Endothelial cell of umbilical vein (primary cell): ENCODE results near the gene APBB2. TPM values are rescaled to one million over a fixed set of nuclear protein-coding genes. Genes with fewer than 3 reads are reported as not detected.

ENCODE experiments used
- BruUV-seq: library from RNA; stranded (reverse); fragments of 400-500 nt; replicated peaks from 2 replicates; lab custom pipeline; 2021; lab: Mats Ljungman, UMichigan
- CTCF ChIA-PET: fragments of 300-600, 350-600 bp; sonication (Branson Sonifier 250); formaldehyde crosslinking; loops from one replicate; lab custom pipeline; 2021; ENCODE audit warnings: antibody characterized with exemption, inconsistent platforms; lab: Charles Lee
- POLR2A ChIA-PET: fragments of 300-600, 350-600 bp; sonication (Branson Sonifier 250); formaldehyde crosslinking; loops from one replicate; lab custom pipeline; 2021; ENCODE audit warnings: antibody characterized with exemption, inconsistent platforms; lab: Charles Lee
- DNase-seq: peaks from one replicate; pipeline ENCODE4 v3.0.0-alpha.2; 2011; ENCODE audit warnings: low read depth, low spot score
- FAIRE-seq: peaks from 2 replicates; lab custom pipeline; 2011; peaks lifted over from hg19 to GRCh38; lab: Jason Lieb, UNC
- H2AFZ ChIP-seq: 2 replicates; pipeline ENCODE4 v1.6.0; 2012; ENCODE audit warnings: low read depth, low read length, control low read depth, inconsistent platforms
- H3K27ac ChIP-seq: 2 replicates; pipeline ENCODE4 v1.5.1; 2011; ENCODE audit warnings: low read depth, mild to moderate bottlenecking, control low read depth, low read length, moderate library complexity; ENCODE audit not compliant: insufficient read depth
- H3K27me3 ChIP-seq, 2 experiments: 2 replicates each; pipeline versions ENCODE4 v1.6.0 to v1.6.1; 2011; ENCODE audit warnings: low read length in 2 of 2, mixed read lengths in 1 of 2; ENCODE audit not compliant: control insufficient read depth in 2 of 2, insufficient read depth in 2 of 2
- H3K36me3 ChIP-seq, 2 experiments: 2 replicates in 1 of 2; 3 replicates in 1 of 2; pipeline ENCODE4 v1.5.1; 2011; ENCODE audit warnings: low read length in 2 of 2, mild to moderate bottlenecking in 1 of 2, moderate library complexity in 1 of 2; ENCODE audit not compliant: control insufficient read depth in 2 of 2, insufficient read depth in 2 of 2; ENCODE audit errors: extremely low read depth in 1 of 2
- H3K4me1 ChIP-seq: 3 replicates; pipeline ENCODE4 v1.5.1; 2011; ENCODE audit warnings: mild to moderate bottlenecking, low read length; ENCODE audit not compliant: control insufficient read depth, insufficient read depth; ENCODE audit errors: extremely low read depth
- H3K4me2 ChIP-seq: 2 replicates; pipeline ENCODE4 v1.6.1; 2011; ENCODE audit warnings: low read length, control low read depth, mixed read lengths; ENCODE audit not compliant: insufficient read depth
- H3K4me3 ChIP-seq, 3 experiments: fragments of 200-600 bp in 1 of 3; sonication (generic), shearing (Covaris generic) in 1 of 3; replicated peaks in 1 of 3; 2 replicates each; pipeline ENCODE4 v1.5.1; 2011 to 2016; ENCODE audit warnings: control low read depth in 3 of 3, low read length in 3 of 3, mild to moderate bottlenecking in 2 of 3, inconsistent platforms in 1 of 3, low read depth in 1 of 3, moderate library complexity in 1 of 3; ENCODE audit not compliant: insufficient read depth in 1 of 3
- H3K79me2 ChIP-seq: 2 replicates; pipeline ENCODE4 v1.6.0; 2012; ENCODE audit warnings: low read length, inconsistent platforms; ENCODE audit not compliant: control insufficient read depth, insufficient read depth
- H3K9ac ChIP-seq: replicated peaks from 2 replicates; pipeline ENCODE3; 2011; ENCODE audit warnings: low read length, control low read depth; ENCODE audit not compliant: insufficient read depth; ENCODE audit errors: extremely low read depth
- H3K9me1 ChIP-seq: replicated peaks from 3 replicates; pipeline ENCODE4 v1.6.0; 2011; ENCODE audit warnings: mild to moderate bottlenecking, low read length; ENCODE audit not compliant: control insufficient read depth, insufficient read depth; ENCODE audit errors: extremely low read depth
- H3K9me3 ChIP-seq: replicated peaks from 2 replicates; pipeline ENCODE4 v1.5.1; 2012; ENCODE audit warnings: low read length, inconsistent platforms; ENCODE audit not compliant: control insufficient read depth, insufficient read depth
- H4K20me1 ChIP-seq: replicated peaks from 2 replicates; pipeline ENCODE3; 2011; ENCODE audit warnings: mild to moderate bottlenecking, low read length; ENCODE audit not compliant: control insufficient read depth, insufficient read depth; ENCODE audit errors: extremely low read depth
- CTCF ChIP-seq, 2 donors: IDR thresholded peaks; 1 replicate in 1 of 2; 2 replicates in 1 of 2; pipeline ENCODE4 v1.5.1; 2011; ENCODE audit warnings: low read length in 2 of 2, mild to moderate bottlenecking in 2 of 2, moderate library complexity in 2 of 2, control low read depth in 1 of 2, inconsistent platforms in 1 of 2, low read depth in 1 of 2; ENCODE audit not compliant: insufficient read depth in 1 of 2; ENCODE audit errors: extremely low read depth in 1 of 2
- EZH2 ChIP-seq: IDR thresholded peaks from 2 replicates; pipeline ENCODE4 v1.6.1; 2012; ENCODE audit warnings: borderline replicate concordance, low read depth, mild to moderate bottlenecking, moderate library complexity, low read length, inconsistent platforms; ENCODE audit not compliant: severe bottlenecking
- FOS ChIP-seq: IDR thresholded peaks from 2 replicates; pipeline ENCODE4 v1.6.1; 2011; ENCODE audit warnings: mild to moderate bottlenecking, low read length, moderate library complexity, borderline replicate concordance; ENCODE audit not compliant: insufficient read depth
- GATA2 ChIP-seq: IDR thresholded peaks from 2 replicates; pipeline ENCODE4 v1.7.0; 2011; ENCODE audit warnings: low read depth, mild to moderate bottlenecking, moderate library complexity, mixed read lengths, low read length; ENCODE audit not compliant: insufficient read length, insufficient read depth
- JUN ChIP-seq: IDR thresholded peaks from 2 replicates; pipeline ENCODE4 v1.6.1; 2011; ENCODE audit warnings: borderline replicate concordance, low read depth; ENCODE audit not compliant: insufficient read length, insufficient read depth
- MYC ChIP-seq: IDR thresholded peaks from one replicate; pipeline ENCODE4 v1.6.1; 2011; ENCODE audit warnings: mild to moderate bottlenecking, low read depth, low read length
- POLR2A ChIP-seq: IDR thresholded peaks from 2 replicates; pipeline ENCODE4 v1.6.1; 2012; ENCODE audit warnings: low read depth, mild to moderate bottlenecking, control low read depth, low read length
- POLR2AphosphoS5 ChIP-seq: IDR thresholded peaks from 2 replicates; pipeline ENCODE4 v1.6.1; 2012; ENCODE audit warnings: low read depth, mild to moderate bottlenecking, control low read depth, low read length, moderate library complexity; ENCODE audit not compliant: insufficient read depth
- dilution Hi-C: fragments of 300-500 bp; cut with MboI; formaldehyde crosslinking; loops from one replicate; pipeline ENCODE4 v1.15.0; 2019; ENCODE audit warnings: low sequenced_read_pairs; ENCODE audit not compliant: extremely low pct_ligation_motif_present
- intact Hi-C: fragments of 100-400 bp; cut with micrococcal nuclease; formaldehyde crosslinking; loops from one replicate; pipeline ENCODE4 v1.10.0; 2022
- polyA plus RNA-seq, 4 experiments: library from polyadenylated mRNA; depleted of rRNA in 3 of 4; stranded (reverse) in 3 of 4; unstranded in 1 of 4; fragments of >200 nt; gene quantifications; 2 replicates each; pipeline versions ENCODE4 v1.2.1 to v1.2.3, GENCODE V29; 2011 to 2012; ENCODE audit warnings: missing spikeins in 1 of 4
- total RNA-seq: library from RNA; stranded (reverse); gene quantifications from 2 replicates; pipeline ENCODE4 v1.2.3, GENCODE V29; 2021
- TF ChIP-seq, protein P1 (sequence below): IDR thresholded peaks from 2 replicates; pipeline ENCODE4 v1.6.1; 2011; ENCODE audit not compliant: insufficient read depth, insufficient read length

The APBB2 gene
- total and polyA plus RNA-seq, 2 donors (not counting 3 experiments of a cell fraction or from before 2014, with no cell fraction given), result 79.8 to 124 TPM

DNA sequence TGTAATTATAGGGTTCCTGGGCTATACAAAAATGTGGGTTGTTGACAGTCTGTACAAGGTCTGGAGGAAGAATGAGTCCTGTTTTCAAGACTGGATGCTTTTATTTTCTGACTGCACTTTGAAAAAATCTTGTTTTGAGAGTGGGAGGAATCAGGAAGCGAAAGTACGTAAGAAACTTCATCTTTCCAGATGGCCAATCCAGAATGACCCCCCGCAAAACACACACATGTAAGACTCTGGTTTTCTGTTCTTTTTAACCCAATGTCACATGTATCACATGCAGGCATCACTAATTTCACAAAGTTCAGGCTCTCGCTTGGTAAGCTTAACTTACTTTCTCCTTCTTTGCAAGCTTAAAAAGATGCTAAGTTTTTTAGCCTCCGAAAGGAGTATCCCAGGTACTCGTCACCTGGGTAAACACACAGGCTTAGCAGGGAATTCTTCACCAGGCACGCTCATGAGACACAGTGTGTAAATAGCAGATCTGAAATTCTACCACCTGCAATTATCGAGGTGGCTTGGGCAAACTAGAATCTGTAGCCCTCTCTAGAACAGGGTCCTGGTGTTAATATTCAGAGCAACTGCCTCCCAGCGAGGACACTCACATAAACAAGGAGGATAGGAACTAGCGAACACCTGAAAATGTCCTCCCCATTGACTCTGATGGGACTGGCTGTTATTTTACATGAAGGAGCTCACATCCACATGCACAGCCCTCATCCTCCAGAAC, 373.9 kb downstream of the APBB2 start:
- peaks cover 2% of the 10 kb centered on the region for H3K79me2 ChIP-seq
- no peak overlapping the region for H3K4me2 ChIP-seq
- no peak for FAIRE-seq
- no TSS peak for BruUV-seq
- dilution Hi-C loops (no loop called here), intact Hi-C loops (no loop called here)
- POLR2A ChIA-PET, result no interaction called here
- H3K27me3 ChIP-seq, result no peaks in the 10 kb centered on the region
- H3K9ac ChIP-seq, result no peak overlapping the region
- H4K20me1 ChIP-seq, result no peaks in the 10 kb centered on the region
- no peak overlapping the region for H3K27ac ChIP-seq
- no peak for DNase-seq
- peaks cover 4% of the 10 kb centered on the region for H3K4me1 ChIP-seq
- H3K36me3 ChIP-seq, result peaks cover 0 to 16% of the 10 kb centered on the region in 2 experiments
- no peak for TF ChIP-seq GATA2
- no peak for TF ChIP-seq CTCF (IDR thresholded peaks at IDR 0.05; ENCODE audit: extremely low read depth in 1 of 2, insufficient read depth in 1 of 2, low read depth in 1 of 2, low read length in 2 of 2)
- no peak for TF ChIP-seq EZH2
- no peak for TF ChIP-seq FOS
- TF ChIP-seq, protein P1, sequence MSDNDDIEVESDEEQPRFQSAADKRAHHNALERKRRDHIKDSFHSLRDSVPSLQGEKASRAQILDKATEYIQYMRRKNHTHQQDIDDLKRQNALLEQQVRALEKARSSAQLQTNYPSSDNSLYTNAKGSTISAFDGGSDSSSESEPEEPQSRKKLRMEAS, result no peak
- TF ChIP-seq POLR2AphosphoS5, result no peak
- no peak for TF ChIP-seq JUN
- TF ChIP-seq MYC, result no peak
- TF ChIP-seq POLR2A, result no peak
- H2AFZ ChIP-seq, result no peak overlapping the region
- H3K9me3 ChIP-seq, result no peaks in the 10 kb centered on the region
- no peaks in the 10 kb centered on the region for H3K9me1 ChIP-seq
- CTCF ChIA-PET, result interaction anchor here (0.6 to 3.1 kb wide), 21 partner anchors 9 to 821 kb away, joined by 3 to 25 read pairs (median 4); no protein-coding TSS in a partner anchor
- no peak overlapping the region for H3K4me3 ChIP-seq
